PFSK-1 (cell line): ENCODE measurements around the gene TOX2.

Source experiments
- FOXP2 ChIP-seq: optimal IDR thresholded peaks from 2 replicates; pipeline ENCODE3; 2011; ENCODE audit warnings: borderline replicate concordance, control low read depth, inconsistent platforms; ENCODE audit not compliant: insufficient read depth; ENCODE audit errors: extremely low read length, extremely low read depth
- POLR2AphosphoS5 ChIP-seq: IDR thresholded peaks from 2 replicates; pipeline ENCODE4 v1.6.1; 2012; ENCODE audit warnings: low read depth, mild to moderate bottlenecking, control low read depth, low read length, moderate library complexity
- SIN3A ChIP-seq: IDR thresholded peaks from 2 replicates; pipeline ENCODE4 v1.6.1; 2012; ENCODE audit warnings: mild to moderate bottlenecking, low read length, moderate library complexity, borderline replicate concordance; ENCODE audit not compliant: insufficient read depth
- TAF1 ChIP-seq: IDR thresholded peaks from 2 replicates; pipeline ENCODE4 v1.6.1; 2012; ENCODE audit warnings: low read length, control low read depth, borderline replicate concordance; ENCODE audit not compliant: insufficient read depth
- TF ChIP-seq, protein P1 (sequence below), 2 experiments: IDR thresholded peaks; 2 replicates each; pipeline versions ENCODE4 v1.6.1 to v1.8.0; 2011 to 2012; ENCODE audit warnings: low read depth in 2 of 2, low read length in 2 of 2, control low read depth in 1 of 2, inconsistent platforms in 1 of 2, mild to moderate bottlenecking in 1 of 2, moderate library complexity in 1 of 2; ENCODE audit not compliant: insufficient read depth in 1 of 2

Gene TOX2

DNA sequence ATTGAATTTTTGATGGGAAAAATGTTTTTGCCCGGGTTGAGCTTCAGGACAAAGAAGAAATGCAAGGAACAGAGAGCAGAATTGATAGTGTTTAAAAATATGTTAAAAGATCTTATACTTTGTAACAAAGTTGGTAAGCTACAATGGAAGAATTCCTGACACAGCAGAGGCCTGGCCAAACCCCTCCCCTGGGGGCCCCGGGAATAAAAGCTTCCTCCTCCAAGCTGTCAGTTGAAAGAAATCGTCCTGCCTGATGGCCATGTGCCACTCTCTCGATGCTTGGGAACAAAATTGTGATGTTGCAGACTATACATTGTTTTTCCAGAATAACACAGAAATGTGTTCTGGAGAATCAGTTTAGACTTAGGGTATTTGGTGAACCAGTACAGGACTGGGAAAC, 14.2 kb upstream of the TOX2 start:
- TF ChIP-seq, protein P1, sequence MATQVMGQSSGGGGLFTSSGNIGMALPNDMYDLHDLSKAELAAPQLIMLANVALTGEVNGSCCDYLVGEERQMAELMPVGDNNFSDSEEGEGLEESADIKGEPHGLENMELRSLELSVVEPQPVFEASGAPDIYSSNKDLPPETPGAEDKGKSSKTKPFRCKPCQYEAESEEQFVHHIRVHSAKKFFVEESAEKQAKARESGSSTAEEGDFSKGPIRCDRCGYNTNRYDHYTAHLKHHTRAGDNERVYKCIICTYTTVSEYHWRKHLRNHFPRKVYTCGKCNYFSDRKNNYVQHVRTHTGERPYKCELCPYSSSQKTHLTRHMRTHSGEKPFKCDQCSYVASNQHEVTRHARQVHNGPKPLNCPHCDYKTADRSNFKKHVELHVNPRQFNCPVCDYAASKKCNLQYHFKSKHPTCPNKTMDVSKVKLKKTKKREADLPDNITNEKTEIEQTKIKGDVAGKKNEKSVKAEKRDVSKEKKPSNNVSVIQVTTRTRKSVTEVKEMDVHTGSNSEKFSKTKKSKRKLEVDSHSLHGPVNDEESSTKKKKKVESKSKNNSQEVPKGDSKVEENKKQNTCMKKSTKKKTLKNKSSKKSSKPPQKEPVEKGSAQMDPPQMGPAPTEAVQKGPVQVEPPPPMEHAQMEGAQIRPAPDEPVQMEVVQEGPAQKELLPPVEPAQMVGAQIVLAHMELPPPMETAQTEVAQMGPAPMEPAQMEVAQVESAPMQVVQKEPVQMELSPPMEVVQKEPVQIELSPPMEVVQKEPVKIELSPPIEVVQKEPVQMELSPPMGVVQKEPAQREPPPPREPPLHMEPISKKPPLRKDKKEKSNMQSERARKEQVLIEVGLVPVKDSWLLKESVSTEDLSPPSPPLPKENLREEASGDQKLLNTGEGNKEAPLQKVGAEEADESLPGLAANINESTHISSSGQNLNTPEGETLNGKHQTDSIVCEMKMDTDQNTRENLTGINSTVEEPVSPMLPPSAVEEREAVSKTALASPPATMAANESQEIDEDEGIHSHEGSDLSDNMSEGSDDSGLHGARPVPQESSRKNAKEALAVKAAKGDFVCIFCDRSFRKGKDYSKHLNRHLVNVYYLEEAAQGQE (IDR thresholded peaks at IDR 0.05; ENCODE audit: insufficient read depth in 1 of 2, low read depth in 2 of 2, low read length in 2 of 2): no peak
- TF ChIP-seq TAF1: no peak
- no peak for TF ChIP-seq POLR2AphosphoS5
- TF ChIP-seq FOXP2: no peak
- no peak for TF ChIP-seq SIN3A

DNA sequence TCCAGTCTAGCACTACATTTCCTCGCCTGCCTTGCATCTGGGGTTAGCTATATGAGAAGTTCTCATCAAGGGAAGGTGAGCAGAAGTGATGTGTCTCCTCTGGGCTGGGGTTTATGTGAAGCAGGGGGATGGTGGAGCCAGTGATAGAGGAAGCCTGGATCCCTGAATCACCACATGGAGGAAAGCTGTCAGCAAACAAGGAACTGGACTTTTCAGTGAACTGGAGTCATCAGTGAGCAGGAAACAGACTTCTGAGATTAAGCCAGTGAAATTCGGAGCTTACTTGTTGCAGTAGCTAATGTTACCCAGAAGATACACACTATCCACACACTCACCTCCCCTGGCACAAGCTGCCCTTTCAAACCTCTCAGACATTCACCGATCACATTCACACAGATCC, 13.4 kb upstream of the TOX2 start:
- TF ChIP-seq FOXP2 (no peak), SIN3A (no peak), TAF1 (no peak), POLR2AphosphoS5 (no peak)
- TF ChIP-seq, protein P1 (IDR thresholded peaks at IDR 0.05; ENCODE audit: insufficient read depth in 1 of 2, low read depth in 2 of 2, low read length in 2 of 2): no peak

- TF ChIP-seq TAF1 (no peak), SIN3A (no peak), FOXP2 (no peak)
Observed at GRCh38 chr20:43903953-43904826, 10.5 kb upstream of the TOX2 start.

- TF ChIP-seq, protein P1 (IDR thresholded peaks at IDR 0.05; ENCODE audit: insufficient read depth in 1 of 2, low read depth in 2 of 2, low read length in 2 of 2): no peak
- no peak for TF ChIP-seq POLR2AphosphoS5
- TF ChIP-seq TAF1: no peak
- no peak for TF ChIP-seq SIN3A
- TF ChIP-seq FOXP2: no peak
Observed at GRCh38 chr20:43904827-43905177, 9.8 kb upstream of the TOX2 start.

- TF ChIP-seq, protein P1 (IDR thresholded peaks at IDR 0.05; ENCODE audit: insufficient read depth in 1 of 2, low read depth in 2 of 2, low read length in 2 of 2): no peak
- TF ChIP-seq SIN3A (no peak), POLR2AphosphoS5 (no peak), TAF1 (no peak), FOXP2 (no peak)
Observed at GRCh38 chr20:43906505-43907034, 8.1 kb upstream of the TOX2 start.
